GM23248 (cell line): ENCODE results near the gene FXR2.

ENCODE experiments used
- EZH2 ChIP-seq: fragments of 200-600 bp; sonication (generic); IDR thresholded peaks from 2 replicates; pipeline ENCODE4 v1.6.1; 2018; ENCODE audit warnings: antibody characterized with exemption, mild to moderate bottlenecking; ENCODE audit not compliant: insufficient read depth, poor library complexity, severe bottlenecking
- EZH2phosphoT487 ChIP-seq: fragments of 200-600 bp; sonication (generic); IDR thresholded peaks from 2 replicates; pipeline ENCODE4 v1.6.1; 2018; ENCODE audit warnings: antibody characterized with exemption, moderate library complexity, mild to moderate bottlenecking, low read depth; ENCODE audit not compliant: insufficient read depth

GRCh38 chr17:7593296-7593695, 21.4 kb downstream of the FXR2 start:
- TF ChIP-seq EZH2 = no peak
- TF ChIP-seq EZH2phosphoT487 = no peak
